Stimulated activated CD8-positive, alpha-beta memory T cell treated with anti-CD3 and anti-CD28 coated beads, Interleukin-7, amount 100 ng/mL, for 24 hours (primary cell): ENCODE results near the gene PPP2R5C.

ENCODE experiments used
- DNase-seq: peaks from one replicate; pipeline ENCODE4 v3.0.0-alpha.2; 2020; ENCODE audit warnings: low read depth

Gene PPP2R5C

GRCh38 chr14:101755591-101756324, 5.8 kb upstream of the PPP2R5C start:
- no peak for DNase-seq

- no peak for DNase-seq
Observed at GRCh38 chr14:101757064-101757838, 4.3 kb upstream of the PPP2R5C start.

DNA sequence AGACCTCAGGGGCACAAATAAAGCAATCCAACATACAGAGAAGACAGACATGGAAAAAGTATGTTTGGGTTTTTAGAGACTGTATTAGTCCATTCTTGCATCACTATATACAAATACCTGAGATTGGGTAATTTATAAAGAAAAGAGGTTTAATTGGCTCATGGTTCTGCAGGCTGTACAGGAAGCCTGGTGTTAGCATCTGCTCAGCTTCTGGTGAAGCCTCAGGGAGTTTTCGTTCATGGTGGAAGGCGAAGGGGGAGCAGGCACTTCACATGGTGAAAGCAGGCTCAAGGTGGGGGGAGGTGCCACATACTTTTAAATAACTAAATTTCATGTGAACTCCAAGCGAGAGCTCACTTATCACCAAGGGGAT, 3.7 kb upstream of the PPP2R5C start:
- DNase-seq: no peak

- DNase-seq: no peak
Observed at GRCh38 chr14:101758913-101759593, 2.5 kb upstream of the PPP2R5C start.

- peak; percentile 94 for DNase-seq
Observed at GRCh38 chr14:101760138-101761011, 1.1 kb upstream of the PPP2R5C start.

DNA sequence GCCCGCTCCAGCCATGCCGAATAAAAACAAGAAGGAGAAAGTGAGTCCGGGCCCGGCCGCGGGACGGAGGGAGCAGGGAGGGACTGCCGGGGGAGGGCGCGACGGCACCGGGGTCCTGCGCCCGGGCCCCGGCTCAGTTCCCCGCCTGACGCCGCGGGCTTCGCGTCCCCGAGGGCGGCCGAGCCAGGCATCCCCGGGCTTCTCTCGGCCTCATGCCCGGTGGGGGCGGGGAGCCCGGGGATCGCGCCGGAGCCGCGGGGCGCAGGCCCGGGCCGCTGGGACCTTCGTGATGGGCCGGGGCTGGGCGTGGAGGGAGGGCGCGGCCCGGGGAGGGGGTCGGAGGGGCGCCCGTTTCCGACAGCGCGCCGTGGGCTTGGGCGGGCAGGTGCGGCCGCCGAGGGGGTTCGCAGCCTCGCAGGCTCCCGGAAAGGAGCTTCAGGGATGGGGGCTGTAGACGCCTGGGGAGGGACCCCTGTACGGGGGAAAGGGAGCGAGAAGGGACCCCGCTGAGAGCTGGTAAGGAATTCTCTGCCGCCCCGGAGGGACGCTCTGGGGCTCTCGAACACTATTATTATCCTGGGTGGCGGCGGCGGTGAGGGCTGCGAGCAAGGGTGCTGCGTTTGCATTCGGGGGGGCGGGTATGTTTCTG, 496 bp downstream of the PPP2R5C start:
- peak; percentile 15 for DNase-seq

- DNase-seq: no peak
Observed at GRCh38 chr14:101762530-101763101, 1.1 kb downstream of the PPP2R5C start.

- DNase-seq: no peak
Observed at GRCh38 chr14:101763941-101764709, 2.6 kb downstream of the PPP2R5C start.

GRCh38 chr14:101767618-101768362, 6.3 kb downstream of the PPP2R5C start:
- no peak for DNase-seq

- DNase-seq: no peak
Observed at GRCh38 chr14:101770183-101770582, 8.7 kb downstream of the PPP2R5C start.

GRCh38 chr14:101772770-101773169, 11.3 kb downstream of the PPP2R5C start:
- no peak for DNase-seq

GRCh38 chr14:101773378-101773777, 11.9 kb downstream of the PPP2R5C start:
- no peak for DNase-seq

DNA sequence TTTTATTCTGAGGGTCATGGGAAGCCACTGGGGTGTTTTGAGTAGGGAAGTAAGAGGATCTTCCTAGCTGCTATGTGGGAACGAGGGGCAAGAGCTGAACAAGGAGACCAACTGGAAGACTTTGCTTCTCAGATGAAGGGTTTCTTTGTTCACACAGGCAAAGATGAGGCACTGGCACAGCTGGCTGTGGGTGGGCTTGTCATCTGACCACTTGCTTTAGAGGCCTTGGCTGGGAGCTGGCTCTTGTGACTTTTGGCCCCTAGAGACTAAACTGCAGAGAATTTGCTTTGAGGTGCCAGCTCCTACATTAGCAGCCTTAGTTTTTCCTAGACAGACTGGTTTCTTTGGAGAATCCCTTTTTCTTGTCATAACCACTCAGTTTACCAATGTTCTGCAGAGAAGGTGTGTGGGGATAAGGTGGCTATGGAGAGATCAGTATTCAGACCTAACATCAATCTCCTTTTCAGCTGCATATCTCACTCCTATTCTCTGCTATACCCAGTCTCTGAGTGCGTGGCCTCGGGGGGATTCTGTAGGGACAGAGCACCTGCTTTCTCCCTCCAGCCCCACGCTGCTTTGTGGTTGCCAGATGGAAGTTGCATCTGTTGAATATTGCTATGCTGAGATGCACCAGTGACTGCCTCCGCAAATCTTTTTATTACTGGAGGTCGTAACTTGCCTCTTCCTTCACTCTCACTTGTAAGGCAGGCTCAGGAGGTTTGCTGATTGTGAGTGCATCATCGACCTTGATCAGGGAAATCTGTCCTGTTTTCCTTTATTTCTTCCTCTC, 12.7 kb downstream of the PPP2R5C start:
- no peak for DNase-seq

GRCh38 chr14:101774814-101775213, 13.3 kb downstream of the PPP2R5C start:
- no peak for DNase-seq

DNA sequence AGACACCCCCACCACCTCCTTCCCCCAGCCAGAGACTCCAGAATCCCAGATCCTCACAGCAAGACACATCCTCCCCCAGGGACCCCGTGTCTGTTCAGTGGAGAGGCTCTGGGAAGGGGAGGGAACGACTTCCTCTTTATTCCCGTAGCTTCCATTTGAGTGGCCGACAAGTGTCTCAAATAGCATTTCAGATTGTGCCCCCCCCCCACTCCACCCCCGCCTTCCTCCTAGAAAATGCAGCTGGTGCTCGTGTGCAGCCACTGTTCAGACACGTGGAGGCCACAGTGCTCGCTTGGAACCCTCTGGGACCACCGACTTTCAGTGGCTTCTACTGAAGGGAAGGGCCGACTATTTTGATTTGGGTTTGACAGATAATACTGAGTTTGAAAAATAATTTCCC, 14.3 kb downstream of the PPP2R5C start:
- no peak for DNase-seq

DNA sequence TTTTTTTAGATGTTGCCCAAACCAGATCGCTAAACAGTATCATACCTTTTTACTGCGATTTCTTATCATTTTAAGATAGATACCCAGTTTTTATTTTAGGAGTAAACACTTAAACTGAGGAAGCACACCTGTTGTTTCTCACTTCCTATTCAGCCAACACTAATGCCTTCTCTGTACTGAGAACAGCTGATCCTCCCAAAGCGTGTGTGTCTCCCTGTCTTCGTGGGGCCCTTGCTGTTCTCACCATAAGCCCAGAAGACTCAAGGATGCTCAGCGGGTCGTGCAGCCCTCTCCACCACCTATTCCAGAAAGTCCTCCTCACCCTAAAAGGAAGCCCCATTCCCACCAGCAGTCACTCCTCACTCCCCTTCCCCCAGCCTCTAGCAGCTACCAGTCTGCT, 14.8 kb downstream of the PPP2R5C start:
- DNase-seq: no peak

GRCh38 chr14:101780390-101780789, 18.9 kb downstream of the PPP2R5C start:
- no peak for DNase-seq

- no peak for DNase-seq
Observed at GRCh38 chr14:101780887-101781239, 19.4 kb downstream of the PPP2R5C start.
